Fibroblast of peridontal ligament (primary cell): ENCODE data around the gene PROM1.

ENCODE experiments used
- DNase-seq: peaks from one replicate; pipeline ENCODE4 v3.0.0-alpha.2; 2010; ENCODE audit errors: extremely low read depth

Gene PROM1

DNA sequence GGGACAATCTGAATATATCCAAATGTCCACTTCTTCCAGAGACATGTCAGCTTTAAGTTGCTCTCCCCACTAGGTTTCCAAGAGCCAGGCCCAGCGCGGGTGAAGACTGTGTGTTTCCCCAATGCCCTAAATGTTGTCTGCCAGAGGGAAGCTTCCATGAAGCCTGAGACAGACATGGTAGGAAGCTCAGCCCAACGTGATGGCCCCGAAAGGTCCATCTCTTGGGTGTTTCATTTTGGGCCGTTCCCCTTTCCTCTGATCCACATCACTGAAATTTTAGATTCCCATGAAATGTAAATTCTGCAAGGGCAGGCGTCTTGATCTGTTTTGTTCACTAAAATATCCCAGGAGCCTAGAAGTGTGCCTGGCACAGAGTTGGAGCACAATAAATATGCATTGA lies 25.4 kb upstream of the PROM1 start:
- DNase-seq: no peak

- DNase-seq: no peak
These were observed 23.1 kb upstream of the PROM1 start for GRCh38 chr4:16106956-16107355.

GRCh38 chr4:16104520-16104919 lies 20.7 kb upstream of the PROM1 start:
- DNase-seq: no peak

GRCh38 chr4:16102356-16102755 lies 18.5 kb upstream of the PROM1 start:
- no peak for DNase-seq

GRCh38 chr4:16100833-16101232 lies 17.0 kb upstream of the PROM1 start:
- no peak for DNase-seq

DNA sequence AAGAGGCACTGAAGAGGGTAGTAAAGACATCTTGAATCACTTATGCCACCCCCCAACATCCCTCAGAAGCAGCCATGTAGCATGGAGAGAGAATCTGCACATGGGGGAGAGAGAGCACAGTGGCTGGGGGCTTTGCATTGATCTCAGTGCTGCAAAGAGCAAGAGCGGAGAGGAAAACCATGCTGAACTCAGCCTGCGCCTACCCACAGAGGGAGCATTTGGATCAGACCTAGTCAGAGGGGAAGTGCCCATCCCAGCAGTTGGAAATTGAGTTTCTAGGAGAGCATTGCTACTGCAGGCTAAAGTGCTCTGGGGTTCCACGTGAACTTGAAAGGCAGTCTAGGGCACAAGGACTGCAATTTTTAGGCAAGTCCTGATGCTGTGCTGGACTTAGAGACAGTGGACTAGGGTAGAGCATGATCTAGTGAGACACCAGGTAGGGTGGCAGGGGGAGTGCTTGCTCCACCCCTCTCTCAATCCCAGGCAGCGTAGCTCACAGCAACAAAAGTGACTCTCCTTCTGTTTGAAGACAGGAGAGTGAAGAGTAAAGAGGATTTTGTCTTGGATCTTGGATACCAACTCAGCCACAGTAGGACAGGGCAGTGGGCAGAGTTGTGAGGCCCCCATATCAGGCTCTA lies 9.0 kb upstream of the PROM1 start:
- no peak for DNase-seq

DNA sequence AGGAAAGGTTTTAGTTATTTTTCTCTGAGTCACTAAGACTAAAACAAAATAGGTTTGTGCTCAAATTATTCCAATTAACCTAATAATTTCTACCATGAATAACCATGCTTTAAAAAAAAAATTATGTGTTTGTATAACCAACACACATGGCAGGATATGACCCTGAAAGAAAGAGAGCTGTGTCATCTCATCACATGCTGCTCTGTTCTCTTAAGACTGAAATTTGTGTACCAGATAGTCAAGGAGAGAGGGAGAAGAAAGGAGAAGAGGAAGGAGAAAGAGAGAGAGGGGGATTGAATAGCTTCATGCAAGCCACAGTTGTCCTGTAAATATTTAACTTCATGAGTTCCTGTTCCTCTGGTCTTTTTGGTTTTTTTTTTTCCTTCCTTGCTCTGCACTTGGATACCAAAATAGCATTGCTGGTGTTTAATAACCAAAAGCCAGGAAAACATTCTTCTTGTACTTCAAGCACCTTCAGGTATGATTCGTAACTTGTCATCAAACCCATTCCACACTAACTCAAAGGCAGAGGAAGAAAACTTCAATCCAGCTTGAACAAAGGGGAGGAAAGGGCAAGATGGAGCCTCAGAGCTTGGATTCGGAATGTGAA lies 6.4 kb upstream of the PROM1 start:
- DNase-seq: no peak

DNA sequence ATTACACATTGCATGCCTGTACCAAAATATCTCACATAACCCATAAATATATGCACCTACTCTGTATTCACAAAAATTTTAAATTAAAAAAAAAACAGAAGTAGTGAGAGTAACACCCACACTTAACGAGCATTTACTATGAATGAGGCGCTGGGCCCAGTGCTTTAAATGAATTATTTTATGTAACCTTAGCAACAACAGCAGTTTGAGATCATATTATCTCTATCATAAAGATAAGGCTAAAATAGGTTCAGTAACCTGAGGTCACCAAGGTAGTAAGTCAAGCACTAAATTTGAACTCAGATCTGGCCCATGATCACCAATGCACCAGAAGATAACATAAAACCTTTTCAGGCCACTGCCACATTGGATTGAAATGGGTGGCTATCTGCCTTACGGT lies 5.3 kb upstream of the PROM1 start:
- DNase-seq: no peak

GRCh38 chr4:16088601-16089000 lies 4.8 kb upstream of the PROM1 start:
- no peak for DNase-seq

GRCh38 chr4:16085822-16086221 lies 2.0 kb upstream of the PROM1 start:
- no peak for DNase-seq

GRCh38 chr4:16082426-16083240 lies 1.2 kb downstream of the PROM1 start:
- no peak for DNase-seq

DNA sequence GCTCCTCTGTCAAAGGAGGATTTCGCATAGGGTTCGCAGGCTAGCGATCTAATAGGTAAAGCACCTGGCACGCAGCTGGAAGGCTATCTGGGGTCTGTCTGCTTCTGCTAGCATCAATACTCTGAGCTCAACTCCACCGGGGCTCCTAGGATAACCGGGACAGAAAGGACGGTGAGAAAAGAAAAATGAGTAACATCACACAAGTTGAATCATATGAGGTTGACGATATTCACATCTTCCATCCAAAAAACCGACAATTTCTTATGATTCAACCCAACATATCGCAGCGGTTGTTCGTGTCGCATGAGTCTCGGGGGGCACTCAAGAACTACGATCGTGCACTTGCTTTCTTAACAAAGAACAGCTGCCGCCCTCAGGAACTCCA lies 1.8 kb downstream of the PROM1 start:
- no peak for DNase-seq

DNA sequence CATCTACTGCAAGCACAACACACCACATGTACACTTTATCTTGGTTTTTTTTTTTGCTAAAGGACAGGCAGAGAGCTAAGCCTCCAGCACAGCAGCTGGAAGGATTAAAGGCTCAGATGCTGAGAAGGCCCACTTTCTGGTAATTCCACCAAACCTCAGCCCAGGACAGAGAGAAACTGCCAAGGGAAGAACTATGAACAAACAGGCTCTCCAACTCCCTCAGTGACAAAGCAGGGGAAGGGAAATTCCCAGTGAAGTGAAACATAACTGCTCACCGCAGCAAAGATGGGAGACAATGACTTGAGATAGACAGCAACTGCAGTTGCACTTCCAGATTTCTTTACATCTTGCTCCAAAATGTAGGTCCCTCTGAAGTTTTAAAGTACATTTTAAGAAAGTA lies 4.8 kb downstream of the PROM1 start:
- no peak for DNase-seq

- no peak for DNase-seq
These were observed 5.5 kb downstream of the PROM1 start for GRCh38 chr4:16078195-16078760.

DNA sequence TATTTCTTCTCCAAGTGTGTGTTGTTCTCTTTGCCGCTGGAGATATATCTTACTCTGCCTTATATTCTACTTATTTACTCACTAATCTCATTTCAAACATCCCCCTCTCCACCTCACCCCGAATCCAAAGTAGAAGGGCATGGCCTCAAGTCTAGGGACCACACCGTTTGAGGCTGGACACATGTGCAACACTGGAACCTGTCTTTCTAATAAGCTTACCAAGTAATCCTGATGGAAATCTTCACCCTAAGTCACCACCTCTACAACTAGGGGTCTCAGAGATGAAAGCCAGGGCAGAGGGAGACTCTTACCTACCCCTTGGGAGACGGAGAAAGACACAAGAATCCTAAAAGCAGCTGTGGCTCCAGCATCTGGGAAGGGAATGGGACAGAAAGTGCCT lies 6.0 kb downstream of the PROM1 start:
- DNase-seq: no peak

DNA sequence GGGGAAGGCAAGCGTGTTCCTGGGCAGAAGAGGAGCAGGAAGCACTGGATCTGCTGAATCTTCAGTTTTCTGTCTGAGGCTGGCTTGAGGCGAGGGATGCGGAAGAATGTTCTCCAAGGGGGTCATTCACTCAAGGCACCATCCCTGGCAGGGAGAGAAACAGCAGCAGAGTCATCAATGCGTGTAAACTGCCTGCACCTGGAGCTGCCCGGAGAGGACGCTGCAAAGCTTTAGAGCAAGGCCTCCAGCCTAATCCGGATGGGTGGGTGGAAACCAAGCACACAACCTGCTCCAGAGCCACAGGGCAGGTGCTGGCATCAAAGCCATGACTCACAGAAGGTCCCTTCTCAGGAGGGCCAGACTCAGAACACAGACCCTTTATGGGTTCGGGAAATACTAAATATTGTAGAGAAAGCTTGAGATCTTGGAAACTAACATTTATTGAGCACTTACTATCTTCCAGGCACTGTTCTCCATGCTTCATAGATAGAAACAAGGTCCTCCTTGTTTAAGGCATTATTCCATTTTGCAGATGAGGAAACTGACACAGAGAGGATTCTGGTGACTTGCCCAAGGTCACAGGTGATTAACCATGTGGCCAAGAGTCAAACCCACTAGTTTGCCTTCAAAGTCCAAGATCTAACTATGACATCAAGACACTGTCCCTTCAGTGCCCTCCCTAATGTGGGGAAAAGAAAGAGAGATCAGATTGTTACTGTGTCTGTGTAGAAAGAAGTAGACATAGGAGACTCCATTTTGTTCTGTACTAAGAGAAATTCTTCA lies 7.7 kb downstream of the PROM1 start:
- DNase-seq: no peak

- no peak for DNase-seq
These were observed 8.8 kb downstream of the PROM1 start for GRCh38 chr4:16075061-16075460.

DNA sequence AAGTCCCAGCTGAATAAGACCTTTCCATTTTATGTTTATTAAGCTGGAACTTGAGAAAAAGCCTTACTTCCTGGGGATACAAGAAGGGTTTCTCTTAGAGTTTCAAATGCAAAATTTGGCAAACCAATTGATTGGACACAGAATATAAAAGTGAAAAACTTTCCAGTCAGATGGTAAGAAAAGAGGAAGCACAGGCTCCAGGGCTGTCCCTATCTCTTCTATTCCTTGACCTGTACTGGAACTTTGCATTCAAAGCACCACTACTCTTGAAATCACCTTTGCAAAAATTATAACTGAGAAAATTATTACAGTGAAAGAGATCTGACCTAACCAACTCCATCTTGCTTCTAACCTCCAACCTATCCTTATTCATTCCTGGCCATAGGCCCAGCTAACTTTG lies 11.7 kb downstream of the PROM1 start:
- DNase-seq: no peak

DNA sequence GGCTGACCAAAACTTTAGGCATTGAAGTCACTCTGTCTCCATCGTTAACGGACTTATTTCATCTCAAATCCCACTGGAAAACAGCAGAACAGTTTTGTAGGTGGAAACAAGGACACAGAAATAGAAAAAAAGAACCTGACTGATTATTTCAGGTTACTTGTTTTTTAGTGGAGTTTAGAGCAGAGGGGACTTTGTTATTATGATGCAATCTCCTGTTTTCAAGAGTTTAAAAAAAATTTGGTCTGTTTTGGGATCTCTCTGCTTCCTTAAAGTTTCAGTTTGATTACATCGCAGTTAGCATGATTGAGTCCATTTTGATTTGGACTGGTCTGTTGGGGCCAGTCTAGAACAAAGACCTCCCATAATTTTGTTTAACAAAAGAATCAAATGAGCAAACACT lies 13.6 kb downstream of the PROM1 start:
- DNase-seq: no peak

DNA sequence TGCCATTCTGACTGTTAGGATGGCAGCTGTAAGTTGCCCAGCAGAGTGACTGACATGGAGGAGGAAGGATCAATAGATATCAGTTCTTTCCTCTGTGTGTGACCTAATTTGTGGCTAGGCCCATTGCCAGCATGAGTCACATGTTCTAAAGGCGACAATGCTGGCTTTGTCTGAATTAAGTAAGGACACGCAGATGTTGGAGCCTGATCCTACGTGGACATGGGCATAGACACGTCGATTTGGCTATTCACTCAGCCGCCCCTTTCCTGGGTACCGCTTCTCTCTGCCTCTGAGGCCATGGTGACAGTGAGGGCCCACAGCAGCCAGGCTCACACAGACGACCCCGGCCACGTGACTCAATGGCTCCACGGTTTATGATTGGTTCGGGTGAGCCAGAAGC lies 16.3 kb downstream of the PROM1 start:
- DNase-seq: no peak

GRCh38 chr4:16066586-16067128 lies 17.2 kb downstream of the PROM1 start:
- DNase-seq: no peak

GRCh38 chr4:16065066-16065465 lies 18.8 kb downstream of the PROM1 start:
- no peak for DNase-seq
